ENCODE results near the gene HNRNPA2B1. TPM values are rescaled to one million over a fixed set of nuclear protein-coding genes. Genes with fewer than 3 reads are reported as not detected.

HNRNPA2B1 gene
- total and polyA plus RNA-seq, 2 of the 4 experiments (the other 2 are of a cell fraction) = 49.3 to 515 TPM

DNA sequence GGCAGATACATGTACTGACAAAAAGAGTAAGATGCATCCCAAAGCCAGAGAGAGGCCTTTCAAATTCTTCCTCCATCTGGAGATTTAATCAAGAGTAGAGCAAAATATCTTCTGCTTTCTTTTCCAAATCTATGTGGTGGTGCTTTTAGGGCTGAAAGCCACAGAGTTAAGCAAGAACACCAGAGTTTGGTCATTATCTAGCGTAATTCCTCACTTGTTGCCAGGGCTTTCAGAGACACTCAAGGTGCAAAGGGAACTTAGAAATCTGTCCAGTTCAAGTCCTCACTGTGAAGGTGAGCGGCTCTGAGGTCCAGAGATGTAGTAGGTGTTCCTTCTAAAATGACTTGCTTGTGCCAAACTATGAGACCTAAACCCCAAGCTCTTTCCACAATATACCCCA lies 59.5 kb downstream of the HNRNPA2B1 start:
- no peak overlapping the region for H3K14ac ChIP-seq (replicated peaks; ENCODE audit: low read depth, low read length)
- no peak overlapping the region for H3K9ac ChIP-seq (ENCODE audit: low read depth, low read length)
- TF ChIP-seq RAD21 (IDR thresholded peaks at IDR 0.05; ENCODE audit: low read length) (no peak), RCOR1 (IDR thresholded peaks at IDR 0.05; ENCODE audit: insufficient replicate concordance, low read length) (no peak)
- H4K91ac ChIP-seq (ENCODE audit: insufficient read depth, low read depth, low read length) = no peak overlapping the region
- no peak overlapping the region for H3K23ac ChIP-seq (ENCODE audit: low read depth, low read length)
- no peaks in the 10 kb centered on the region for H3K9me3 ChIP-seq (ENCODE audit: control insufficient read depth, insufficient read depth, low read length)
- ATAC-seq (ENCODE audit: low read depth) = no peak
- CTCF ChIA-PET = no interaction called here
- H4K8ac ChIP-seq (ENCODE audit: low read depth in 2 of 2, low read length in 2 of 2) = no peak overlapping the region
- H3K56ac ChIP-seq (ENCODE audit: extremely low read depth, insufficient read depth, low read length) = no peak overlapping the region
- dilution Hi-C loops (cut with HindIII; ENCODE audit: low sequenced_read_pairs, unreplicated experiment) = no loop called here
- 0 out of 2 replicates have a peak, but pooled peaks cover 2% of the 10 kb centered on the region for H3K27me3 ChIP-seq (ENCODE audit: control insufficient read depth, insufficient read depth, low read length)
- H2BK5ac ChIP-seq (ENCODE audit: low read depth, low read length, poor library complexity, severe bottlenecking) = no peak overlapping the region
- H3K4me3 ChIP-seq (ENCODE audit: insufficient read depth, low read depth, low read length) = no peak overlapping the region
- no peak overlapping the region for H2BK120ac ChIP-seq (ENCODE audit: low read depth, low read length)
- no peak overlapping the region for H3K4ac ChIP-seq (ENCODE audit: low read depth, low read length)
- no peak for DNase-seq
- no peak overlapping the region for H2AFZ ChIP-seq (replicated peaks; ENCODE audit: low read length, poor library complexity)
- no peaks in the 10 kb centered on the region for H3K36me3 ChIP-seq (ENCODE audit: control insufficient read depth, insufficient read depth, low read length)
- H2BK20ac ChIP-seq (ENCODE audit: low read depth, low read length) = no peak overlapping the region
- peaks cover 4% of the 10 kb centered on the region; the same call in 1 of the 2 replicates for H3K9me1 ChIP-seq (ENCODE audit: insufficient read depth, low read length)
- POLR2A ChIA-PET (ENCODE audit: unreplicated experiment) = no interaction called here
- no TSS peak for BruUV-seq (replicated peaks)
- no peak overlapping the region for H2AK5ac ChIP-seq (ENCODE audit: low read depth, low read length)
- in situ Hi-C loops (cut with MboI; ENCODE audit: low sequenced_read_pairs) = no loop called here
- H4K20me1 ChIP-seq (ENCODE audit: insufficient read depth, low read length) = no peaks in the 10 kb centered on the region
- no peak overlapping the region for H2BK15ac ChIP-seq (ENCODE audit: low read depth, low read length)
- no peak overlapping the region for H3K18ac ChIP-seq (ENCODE audit: low read depth, low read length)
- no peak overlapping the region for H3K4me2 ChIP-seq (ENCODE audit: low read depth, low read length)
- no peak overlapping the region for H4K5ac ChIP-seq (ENCODE audit: low read depth, low read length)
- H3K4me1 ChIP-seq (ENCODE audit: control insufficient read depth, insufficient read depth, low read length) = 0 out of 2 replicates have a peak, but pooled peaks cover 2% of the 10 kb centered on the region
- no CpG with 5 or more reads among the region's 2 CpGs for WGBS, 2 experiments (ENCODE audit: extremely low coverage in 2 of 2, insufficient read length in 1 of 2)
- no peak overlapping the region for H2AK9ac ChIP-seq (replicated peaks; ENCODE audit: low read depth, low read length, poor library complexity)
- H3K79me1 ChIP-seq (ENCODE audit: low read depth in 1 of 2, low read length in 2 of 2) = no peaks in the 10 kb centered on the region
- no peak overlapping the region for H3K27ac ChIP-seq (ENCODE audit: insufficient read depth, low read length)
- intact Hi-C loops (cut with micrococcal nuclease) = no loop called here

Measured in IMR-90 (cell line).